ENCODE measurements around the gene RPTOR. TPM values are rescaled to one million over a fixed set of nuclear protein-coding genes. Genes with fewer than 3 reads are reported as not detected.

RPTOR gene
- total RNA-seq, 1 experiment from 2014 or later = 58.0 TPM

DNA sequence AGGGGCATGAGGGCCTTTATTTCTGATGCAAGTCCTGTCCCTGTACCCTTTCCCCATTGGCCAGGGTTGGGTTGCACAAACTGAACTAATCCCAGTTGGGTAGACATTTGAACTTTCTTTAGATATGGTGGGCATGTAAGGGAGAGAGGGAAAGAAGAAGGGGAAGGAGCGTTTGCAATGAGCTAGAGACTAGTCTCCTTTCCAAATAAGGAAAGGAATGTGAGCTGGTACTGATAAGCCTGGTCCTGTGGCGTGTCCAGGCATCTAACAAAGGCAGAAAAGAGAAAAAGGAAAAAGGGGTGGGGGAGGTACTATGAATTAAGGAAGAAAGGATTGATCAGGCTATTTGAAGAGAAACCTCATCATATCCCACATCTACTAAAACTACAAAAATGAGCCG, 467.3 kb downstream of the RPTOR start:
- no TSS peak for BruUV-seq (replicated peaks)
- ATAC-seq (no peak), DNase-seq (ENCODE audit: low read depth, low spot score) (no peak)
- 0 out of 2 replicates have a peak, but pooled peaks cover 3% of the 10 kb centered on the region for H3K9me3 ChIP-seq (ENCODE audit: control insufficient read depth, insufficient read depth, low read depth, low read length)
- intact Hi-C loops (cut with micrococcal nuclease; ENCODE audit: unreplicated experiment) = no loop called here
- TF ChIP-seq, protein P1, sequence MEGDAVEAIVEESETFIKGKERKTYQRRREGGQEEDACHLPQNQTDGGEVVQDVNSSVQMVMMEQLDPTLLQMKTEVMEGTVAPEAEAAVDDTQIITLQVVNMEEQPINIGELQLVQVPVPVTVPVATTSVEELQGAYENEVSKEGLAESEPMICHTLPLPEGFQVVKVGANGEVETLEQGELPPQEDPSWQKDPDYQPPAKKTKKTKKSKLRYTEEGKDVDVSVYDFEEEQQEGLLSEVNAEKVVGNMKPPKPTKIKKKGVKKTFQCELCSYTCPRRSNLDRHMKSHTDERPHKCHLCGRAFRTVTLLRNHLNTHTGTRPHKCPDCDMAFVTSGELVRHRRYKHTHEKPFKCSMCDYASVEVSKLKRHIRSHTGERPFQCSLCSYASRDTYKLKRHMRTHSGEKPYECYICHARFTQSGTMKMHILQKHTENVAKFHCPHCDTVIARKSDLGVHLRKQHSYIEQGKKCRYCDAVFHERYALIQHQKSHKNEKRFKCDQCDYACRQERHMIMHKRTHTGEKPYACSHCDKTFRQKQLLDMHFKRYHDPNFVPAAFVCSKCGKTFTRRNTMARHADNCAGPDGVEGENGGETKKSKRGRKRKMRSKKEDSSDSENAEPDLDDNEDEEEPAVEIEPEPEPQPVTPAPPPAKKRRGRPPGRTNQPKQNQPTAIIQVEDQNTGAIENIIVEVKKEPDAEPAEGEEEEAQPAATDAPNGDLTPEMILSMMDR (IDR thresholded peaks at IDR 0.05) = no peak
- TF ChIP-seq TCF7L2 (IDR thresholded peaks at IDR 0.05; ENCODE audit: low read depth, low read length) (no peak), SIN3A (IDR thresholded peaks at IDR 0.05; ENCODE audit: borderline replicate concordance, insufficient read depth, low read depth, low read length) (no peak), POLR2AphosphoS5 (IDR thresholded peaks at IDR 0.05; ENCODE audit: low read depth, low read length) (no peak)
- TF ChIP-seq, protein P2, sequence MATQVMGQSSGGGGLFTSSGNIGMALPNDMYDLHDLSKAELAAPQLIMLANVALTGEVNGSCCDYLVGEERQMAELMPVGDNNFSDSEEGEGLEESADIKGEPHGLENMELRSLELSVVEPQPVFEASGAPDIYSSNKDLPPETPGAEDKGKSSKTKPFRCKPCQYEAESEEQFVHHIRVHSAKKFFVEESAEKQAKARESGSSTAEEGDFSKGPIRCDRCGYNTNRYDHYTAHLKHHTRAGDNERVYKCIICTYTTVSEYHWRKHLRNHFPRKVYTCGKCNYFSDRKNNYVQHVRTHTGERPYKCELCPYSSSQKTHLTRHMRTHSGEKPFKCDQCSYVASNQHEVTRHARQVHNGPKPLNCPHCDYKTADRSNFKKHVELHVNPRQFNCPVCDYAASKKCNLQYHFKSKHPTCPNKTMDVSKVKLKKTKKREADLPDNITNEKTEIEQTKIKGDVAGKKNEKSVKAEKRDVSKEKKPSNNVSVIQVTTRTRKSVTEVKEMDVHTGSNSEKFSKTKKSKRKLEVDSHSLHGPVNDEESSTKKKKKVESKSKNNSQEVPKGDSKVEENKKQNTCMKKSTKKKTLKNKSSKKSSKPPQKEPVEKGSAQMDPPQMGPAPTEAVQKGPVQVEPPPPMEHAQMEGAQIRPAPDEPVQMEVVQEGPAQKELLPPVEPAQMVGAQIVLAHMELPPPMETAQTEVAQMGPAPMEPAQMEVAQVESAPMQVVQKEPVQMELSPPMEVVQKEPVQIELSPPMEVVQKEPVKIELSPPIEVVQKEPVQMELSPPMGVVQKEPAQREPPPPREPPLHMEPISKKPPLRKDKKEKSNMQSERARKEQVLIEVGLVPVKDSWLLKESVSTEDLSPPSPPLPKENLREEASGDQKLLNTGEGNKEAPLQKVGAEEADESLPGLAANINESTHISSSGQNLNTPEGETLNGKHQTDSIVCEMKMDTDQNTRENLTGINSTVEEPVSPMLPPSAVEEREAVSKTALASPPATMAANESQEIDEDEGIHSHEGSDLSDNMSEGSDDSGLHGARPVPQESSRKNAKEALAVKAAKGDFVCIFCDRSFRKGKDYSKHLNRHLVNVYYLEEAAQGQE (IDR thresholded peaks at IDR 0.05; ENCODE audit: insufficient read depth in 1 of 2, low read depth in 2 of 2, low read length in 1 of 2) = no peak
- no peaks in the 10 kb centered on the region for H3K4me1 ChIP-seq (ENCODE audit: control insufficient read depth, insufficient read depth, low read length)
- in situ Hi-C loops (cut with HindIII; ENCODE audit: low pct_unique_long_range_greater_than_20kb, low sequenced_read_pairs) = no loop called here
- no peaks in the 10 kb centered on the region for H3K27me3 ChIP-seq (ENCODE audit: control insufficient read depth, insufficient read depth, low read length)
- ChIA-PET CTCF (interaction anchor here (0.6 kb wide), 1 partner anchor 440 kb away, joined by 6 read pairs; no protein-coding TSS in a partner anchor), POLR2A (interaction anchor here (0.7 kb wide), 2 partner anchors 9 to 428 kb away, joined by 7 read pairs; no protein-coding TSS in a partner anchor)
- no peak overlapping the region for H3K4me3 ChIP-seq (ENCODE audit: low read depth in 2 of 2, low read length in 2 of 2)
- no peaks in the 10 kb centered on the region for H3K36me3 ChIP-seq (ENCODE audit: control insufficient read depth, insufficient read depth, low read length)
- no peak overlapping the region for H3K27ac ChIP-seq (ENCODE audit: low read length)

DNA sequence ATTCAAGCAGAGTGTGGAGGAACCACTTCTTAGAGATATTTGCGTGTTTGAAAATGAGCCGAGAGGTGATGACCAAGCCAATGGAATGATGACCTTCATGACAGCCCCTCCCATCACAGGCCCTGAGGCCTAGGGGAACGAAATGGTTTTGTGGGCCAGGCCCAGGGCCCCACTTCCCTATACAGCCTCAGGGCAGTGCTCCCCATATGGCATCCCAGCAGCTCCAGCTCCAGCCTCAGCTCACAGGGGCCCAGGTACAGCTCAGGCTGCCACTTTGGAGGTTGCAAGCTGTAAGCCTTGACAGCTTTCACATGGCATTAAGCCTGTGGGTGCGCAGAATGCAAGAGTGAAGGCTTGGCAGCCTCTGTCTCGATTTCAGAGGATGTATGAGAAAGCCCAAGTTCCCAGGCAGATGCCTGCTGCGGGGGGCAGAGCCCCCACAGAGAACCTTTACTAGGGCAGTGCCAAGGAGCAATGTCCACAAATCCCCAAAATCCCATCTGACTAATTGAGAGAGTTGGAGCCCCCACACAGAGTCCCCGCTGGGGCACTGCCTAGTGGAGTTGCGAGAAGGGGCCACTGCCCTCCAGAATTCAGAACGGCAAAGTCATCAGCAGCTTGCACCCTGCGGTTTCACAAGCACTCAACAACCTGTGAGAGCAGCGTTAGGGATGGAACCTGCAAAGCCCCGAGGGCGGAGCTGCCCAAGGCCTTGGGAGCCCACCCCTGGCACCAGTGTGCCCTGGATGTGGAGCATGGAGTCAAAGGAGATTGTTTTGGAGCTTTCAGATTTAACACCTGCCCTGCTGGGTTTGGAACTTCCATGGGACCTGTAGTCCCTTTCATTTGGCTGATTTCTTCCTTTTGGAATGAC, 468.2 kb downstream of the RPTOR start:
- CTCF ChIA-PET = no interaction called here
- Histone ChIP-seq H3K27ac (ENCODE audit: low read length) (no peak overlapping the region), H3K9me3 (ENCODE audit: control insufficient read depth, insufficient read depth, low read depth, low read length) (0 out of 2 replicates have a peak, but pooled peaks cover 3% of the 10 kb centered on the region), H3K27me3 (ENCODE audit: control insufficient read depth, insufficient read depth, low read length) (no peaks in the 10 kb centered on the region), H3K36me3 (ENCODE audit: control insufficient read depth, insufficient read depth, low read length) (no peaks in the 10 kb centered on the region), H3K4me1 (ENCODE audit: control insufficient read depth, insufficient read depth, low read length) (peaks cover 3% of the 10 kb centered on the region), H3K4me3 (ENCODE audit: low read depth in 2 of 2, low read length in 2 of 2) (no peak overlapping the region)
- DNase-seq (ENCODE audit: low read depth, low spot score) (no peak), ATAC-seq (0 out of 2 replicates have a peak, but pooled peaks have one; percentile 23)
- TF ChIP-seq, protein P2 (IDR thresholded peaks at IDR 0.05; ENCODE audit: insufficient read depth in 1 of 2, low read depth in 2 of 2, low read length in 1 of 2) = no peak
- TF ChIP-seq TCF7L2 (IDR thresholded peaks at IDR 0.05; ENCODE audit: low read depth, low read length) (no peak), POLR2AphosphoS5 (IDR thresholded peaks at IDR 0.05; ENCODE audit: low read depth, low read length) (no peak), SIN3A (IDR thresholded peaks at IDR 0.05; ENCODE audit: borderline replicate concordance, insufficient read depth, low read depth, low read length) (no peak)
- TF ChIP-seq, protein P1 (IDR thresholded peaks at IDR 0.05) = no peak
- intact Hi-C loops (cut with micrococcal nuclease; ENCODE audit: unreplicated experiment) = no loop called here
- BruUV-seq (replicated peaks) = no TSS peak
- POLR2A ChIA-PET = interaction anchor here (0.7 kb wide), 2 partner anchors 10 to 427 kb away, joined by 7 read pairs; no protein-coding TSS in a partner anchor
- in situ Hi-C loops (cut with HindIII; ENCODE audit: low pct_unique_long_range_greater_than_20kb, low sequenced_read_pairs) = no loop called here
